ENCODE results near the gene CTRL.
A peak's percentile ranks its signal among the peaks of the same experiment; 100 is the strongest.
"Not testable (repeated sequence)": the region's sequence is repeated elsewhere in the genome, so short reads cannot be mapped to it uniquely, and the experiment has no call there.

Gene CTRL

GRCh38 chr16:67924140-67924906 lies 7.3 kb downstream of the CTRL start:
- DNase-seq (ENCODE audit: low read depth in 3 of 3), result no peak

GRCh38 chr16:67923414-67924116 lies 8.1 kb downstream of the CTRL start:
- DNase-seq (ENCODE audit: low read depth in 3 of 3), result no peak

- no peak for DNase-seq (ENCODE audit: low read depth in 3 of 3)
Measured at GRCh38 chr16:67922740-67923139, 8.9 kb downstream of the CTRL start.

- DNase-seq (ENCODE audit: low read depth in 3 of 3), result no peak
Measured at GRCh38 chr16:67922221-67922620, 9.4 kb downstream of the CTRL start.

- DNase-seq (ENCODE audit: low read depth in 3 of 3), result no peak
Measured at GRCh38 chr16:67919622-67920221, 11.9 kb downstream of the CTRL start.

GRCh38 chr16:67917852-67918236 lies 13.8 kb downstream of the CTRL start:
- peak in 2 of 3 donors; percentile 44 to 49 for DNase-seq (ENCODE audit: low read depth in 3 of 3)

- no peak for DNase-seq (ENCODE audit: low read depth in 3 of 3)
Measured at GRCh38 chr16:67917140-67917851, 14.4 kb downstream of the CTRL start.

GRCh38 chr16:67915831-67916723 lies 15.6 kb downstream of the CTRL start:
- DNase-seq (ENCODE audit: low read depth in 3 of 3), result no peak

- not testable (repeated sequence) for DNase-seq (ENCODE audit: low read depth in 3 of 3)
Measured at GRCh38 chr16:67915496-67915769, 16.2 kb downstream of the CTRL start.

- DNase-seq (ENCODE audit: low read depth in 3 of 3), result no peak
Measured at GRCh38 chr16:67914758-67915495, 16.7 kb downstream of the CTRL start.

GRCh38 chr16:67910158-67910557 lies 21.5 kb downstream of the CTRL start:
- no peak for DNase-seq (ENCODE audit: low read depth in 3 of 3)

- no peak for DNase-seq (ENCODE audit: low read depth in 3 of 3)
Measured at GRCh38 chr16:67909056-67909742, 22.5 kb downstream of the CTRL start.

- no peak for DNase-seq (ENCODE audit: low read depth in 3 of 3)
Measured at GRCh38 chr16:67907397-67908180, 24.1 kb downstream of the CTRL start.

- DNase-seq (ENCODE audit: low read depth in 3 of 3), result no peak
Measured at GRCh38 chr16:67902831-67903230, 28.8 kb downstream of the CTRL start.

- no peak for DNase-seq (ENCODE audit: low read depth in 3 of 3)
Measured at GRCh38 chr16:67901734-67902133, 29.9 kb downstream of the CTRL start.

- DNase-seq (ENCODE audit: low read depth in 3 of 3), result no peak
Measured at GRCh38 chr16:67897231-67897630, 34.4 kb downstream of the CTRL start.

- DNase-seq (ENCODE audit: low read depth in 3 of 3), result no peak
Measured at GRCh38 chr16:67893743-67894399, 37.8 kb downstream of the CTRL start.

- peak; percentile 92 to 95 (median 92) for DNase-seq (ENCODE audit: low read depth in 3 of 3)
Measured at GRCh38 chr16:67892899-67893742, 38.5 kb downstream of the CTRL start, which contains the start of gene PSKH1. Gene PSKH1 (plus strand): TSS chr16:67893254. CDS start chr16:67908750, 15,496 bp downstream.
